Measurements from ENCODE around the gene JMJD8.

Gene JMJD8

DNA sequence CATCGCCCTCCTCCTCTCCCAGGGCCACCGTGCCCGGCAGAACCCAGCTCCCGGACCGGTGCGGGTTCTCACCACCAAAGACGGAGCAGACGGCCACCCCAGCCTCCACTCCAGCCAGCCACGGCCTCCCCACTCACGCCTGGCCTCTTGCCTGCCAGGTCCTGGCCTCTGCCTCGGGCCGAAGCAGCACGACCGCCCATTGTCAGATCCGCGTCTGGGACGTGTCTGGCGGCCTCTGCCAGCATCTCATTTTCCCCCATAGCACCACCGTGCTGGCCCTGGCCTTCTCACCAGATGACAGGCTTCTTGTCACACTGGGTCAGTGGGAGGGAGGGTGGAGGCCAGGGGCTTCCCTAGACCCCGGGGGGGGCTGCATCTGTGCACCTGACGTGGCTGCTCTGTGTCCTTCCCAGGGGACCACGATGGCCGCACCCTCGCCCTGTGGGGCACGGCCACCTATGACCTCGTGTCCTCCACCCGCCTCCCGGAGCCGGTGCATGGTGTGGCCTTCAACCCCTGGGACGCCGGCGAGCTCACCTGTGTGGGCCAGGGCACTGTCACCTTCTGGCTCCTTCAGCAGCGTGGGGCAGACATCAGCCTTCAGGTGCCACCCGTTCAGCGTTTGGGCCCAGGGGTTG, 22.8 kb downstream of the JMJD8 start:
- DNase-seq (ENCODE audit: low spot score) = no peak

DNA sequence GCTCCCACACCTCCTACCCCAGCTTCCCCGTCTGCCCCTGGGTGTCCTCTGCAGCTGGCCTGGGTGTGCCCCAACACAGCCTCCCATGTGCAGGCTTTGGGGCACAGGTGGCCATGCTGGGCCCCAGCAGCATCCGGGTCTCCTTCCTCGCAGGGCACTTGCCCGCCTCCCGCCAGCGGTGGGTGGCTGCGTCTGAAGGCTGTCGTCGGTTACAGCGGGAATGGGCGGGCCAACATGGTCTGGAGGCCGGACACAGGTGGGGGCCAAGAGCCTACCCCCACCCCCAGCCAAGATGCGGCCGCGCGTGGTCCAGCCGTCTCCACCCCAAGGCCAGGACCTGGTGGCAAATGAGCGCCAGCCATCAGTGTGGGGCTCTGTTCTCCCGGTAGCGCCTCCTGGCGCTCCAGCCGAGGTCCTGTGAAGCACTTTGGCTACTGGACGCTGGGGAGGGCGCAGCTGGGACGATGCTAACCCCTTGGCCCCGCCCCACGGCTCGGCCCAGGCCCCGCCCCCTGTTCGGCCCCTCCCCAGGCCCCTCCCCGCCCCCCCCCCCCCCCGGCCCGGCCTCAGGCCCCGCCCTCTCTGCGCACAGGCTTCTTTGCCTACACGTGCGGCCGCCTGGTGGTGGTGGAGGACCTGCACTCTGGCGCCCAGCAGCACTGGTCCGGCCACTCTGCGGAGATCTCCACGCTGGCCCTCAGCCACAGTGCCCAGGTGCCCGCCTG, 23.5 kb downstream of the JMJD8 start:
- DNase-seq (ENCODE audit: low spot score) = no peak

- DNase-seq (ENCODE audit: low spot score) = no peak
Measured at GRCh38 chr16:660132-660458, 24.0 kb downstream of the JMJD8 start.

- DNase-seq (ENCODE audit: low spot score) = no peak
Measured at GRCh38 chr16:659618-660017, 24.5 kb downstream of the JMJD8 start.

DNA sequence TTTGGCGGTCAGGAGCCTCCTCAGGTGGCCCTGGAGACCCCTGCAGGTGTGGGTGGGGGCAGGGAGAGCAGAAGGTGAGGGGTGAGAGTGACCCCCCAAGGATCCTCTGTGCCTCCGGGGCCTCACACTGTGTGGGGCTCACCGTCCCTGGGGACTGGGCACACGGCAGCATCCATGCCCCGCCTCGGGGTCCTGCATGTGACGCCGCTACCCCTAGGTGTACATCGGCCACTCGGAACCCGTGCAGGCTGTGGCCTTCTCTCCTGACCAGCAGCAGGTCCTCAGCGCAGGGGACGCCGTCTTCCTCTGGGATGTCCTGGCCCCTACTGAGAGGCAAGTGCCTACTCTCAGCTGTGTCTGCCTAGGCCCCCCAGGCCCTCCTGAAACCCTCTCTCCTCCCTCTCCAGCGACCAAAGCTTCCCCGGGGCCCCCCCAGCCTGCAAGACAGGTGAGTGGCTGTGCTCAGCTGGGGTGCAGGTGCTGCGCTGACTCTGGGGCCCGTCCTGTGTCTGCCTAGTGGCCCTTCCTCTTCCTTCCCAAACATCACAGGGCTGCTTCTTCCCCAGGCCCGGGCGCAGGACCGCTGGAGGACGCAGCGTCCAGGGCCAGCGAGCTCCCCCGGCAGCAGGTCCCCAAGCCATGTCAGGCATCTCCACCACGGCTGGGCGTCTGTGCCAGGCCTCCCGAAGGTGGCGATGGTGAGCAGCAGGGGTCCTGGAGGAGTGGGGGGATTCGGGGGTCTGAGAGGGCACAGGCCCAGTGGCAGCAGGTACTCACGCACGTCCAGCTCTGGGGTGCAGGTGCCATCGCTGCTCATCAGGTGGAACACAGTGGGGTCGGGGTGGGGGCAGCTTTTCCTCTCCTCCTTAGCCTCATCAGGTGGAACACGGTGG, 25.2 kb downstream of the JMJD8 start:
- DNase-seq (ENCODE audit: low spot score) = no peak

DNA sequence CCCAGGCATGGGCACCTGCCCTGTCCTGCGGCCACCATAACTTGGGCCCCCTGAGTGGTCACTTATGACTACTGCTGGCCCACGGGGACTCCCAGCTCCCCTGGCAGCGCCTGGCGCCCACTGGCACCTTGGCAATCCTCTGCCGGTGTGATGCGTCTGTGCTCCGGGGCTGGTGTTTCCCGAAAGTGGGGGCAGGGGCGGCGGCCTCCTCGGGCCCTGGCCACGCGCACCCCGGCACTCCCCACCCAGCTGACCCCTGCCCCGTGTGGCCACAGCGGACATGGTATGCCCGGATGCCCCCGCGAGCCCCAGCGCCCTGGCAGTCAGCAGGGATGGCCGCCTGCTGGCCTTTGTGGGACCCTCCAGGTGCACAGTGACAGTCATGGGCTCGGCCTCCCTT, 26.6 kb downstream of the JMJD8 start:
- DNase-seq (ENCODE audit: low spot score) = no peak

DNA sequence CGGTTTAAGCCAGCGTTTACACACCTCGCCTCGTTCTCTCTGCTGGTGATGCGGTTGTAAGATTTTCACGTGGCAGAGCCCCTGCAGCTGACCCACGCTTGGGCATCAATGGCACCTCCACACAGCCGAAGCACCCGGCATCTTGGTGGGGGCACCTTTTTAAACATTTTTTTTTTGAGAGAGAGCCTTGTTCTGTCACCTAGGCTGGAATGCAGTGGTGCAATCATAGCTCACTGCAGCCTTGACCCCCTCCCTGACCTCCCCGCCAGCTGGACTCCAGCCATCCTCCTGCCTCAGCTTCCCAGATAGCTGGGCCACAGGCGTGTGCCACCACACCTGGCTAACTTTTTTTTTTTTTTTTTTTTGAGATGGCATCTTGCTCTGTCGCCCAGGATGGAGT, 30.1 kb downstream of the JMJD8 start:
- DNase-seq (ENCODE audit: low spot score) = no peak

GRCh38 chr16:652454-653305, 31.5 kb downstream of the JMJD8 start:
- DNase-seq (ENCODE audit: low spot score) = no peak

GRCh38 chr16:651844-652243, 32.3 kb downstream of the JMJD8 start:
- DNase-seq (ENCODE audit: low spot score) = no peak

- no peak for DNase-seq (ENCODE audit: low spot score)
Measured at GRCh38 chr16:649631-650030, 34.5 kb downstream of the JMJD8 start.

GRCh38 chr16:648781-649589, 35.1 kb downstream of the JMJD8 start, which contains the start of gene WDR90:
Gene WDR90 (plus strand): TSS chr16:649365. CDS start chr16:649417, 52 bp downstream.
- peak; percentile 98 for DNase-seq (ENCODE audit: low spot score)

DNA sequence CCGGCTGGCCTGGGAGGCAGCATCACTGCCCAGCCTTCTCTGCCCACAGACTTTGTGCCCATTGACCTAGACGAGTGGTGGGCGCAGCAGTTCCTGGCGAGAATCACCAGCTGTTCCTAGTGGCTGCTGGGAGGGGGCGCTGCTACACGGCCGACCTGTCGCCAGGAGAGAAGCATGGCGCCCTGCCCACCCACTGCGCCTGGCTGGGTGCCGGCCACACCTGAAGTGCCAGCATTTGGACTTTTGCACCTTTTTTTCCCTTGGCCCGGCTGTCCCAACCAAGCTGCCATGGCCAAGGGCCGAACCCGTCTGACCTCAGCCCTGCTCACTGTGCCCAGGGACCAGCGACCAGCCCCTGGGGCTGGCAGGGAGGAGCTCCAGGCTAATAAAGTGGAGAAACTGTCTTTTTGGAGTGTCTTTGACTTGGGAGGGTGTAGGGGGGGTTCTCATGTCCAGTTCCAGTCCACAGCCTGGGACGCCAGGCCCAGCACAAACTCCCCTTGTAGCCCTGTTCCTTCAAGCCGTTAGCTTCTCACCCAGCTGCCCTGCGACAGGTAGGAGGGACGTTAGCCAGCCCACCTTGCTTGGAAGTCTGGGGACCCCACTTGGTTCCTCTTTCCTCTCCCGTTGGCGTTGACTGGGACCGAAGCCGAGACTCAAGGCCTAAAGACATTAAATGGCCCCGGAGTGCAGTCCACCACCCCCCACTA, 35.9 kb downstream of the JMJD8 start:
- DNase-seq (ENCODE audit: low spot score) = no peak

GRCh38 chr16:647173-647902, 36.8 kb downstream of the JMJD8 start:
- DNase-seq (ENCODE audit: low spot score) = no peak

GRCh38 chr16:646679-647172, 37.4 kb downstream of the JMJD8 start:
- DNase-seq (ENCODE audit: low spot score) = no peak

DNA sequence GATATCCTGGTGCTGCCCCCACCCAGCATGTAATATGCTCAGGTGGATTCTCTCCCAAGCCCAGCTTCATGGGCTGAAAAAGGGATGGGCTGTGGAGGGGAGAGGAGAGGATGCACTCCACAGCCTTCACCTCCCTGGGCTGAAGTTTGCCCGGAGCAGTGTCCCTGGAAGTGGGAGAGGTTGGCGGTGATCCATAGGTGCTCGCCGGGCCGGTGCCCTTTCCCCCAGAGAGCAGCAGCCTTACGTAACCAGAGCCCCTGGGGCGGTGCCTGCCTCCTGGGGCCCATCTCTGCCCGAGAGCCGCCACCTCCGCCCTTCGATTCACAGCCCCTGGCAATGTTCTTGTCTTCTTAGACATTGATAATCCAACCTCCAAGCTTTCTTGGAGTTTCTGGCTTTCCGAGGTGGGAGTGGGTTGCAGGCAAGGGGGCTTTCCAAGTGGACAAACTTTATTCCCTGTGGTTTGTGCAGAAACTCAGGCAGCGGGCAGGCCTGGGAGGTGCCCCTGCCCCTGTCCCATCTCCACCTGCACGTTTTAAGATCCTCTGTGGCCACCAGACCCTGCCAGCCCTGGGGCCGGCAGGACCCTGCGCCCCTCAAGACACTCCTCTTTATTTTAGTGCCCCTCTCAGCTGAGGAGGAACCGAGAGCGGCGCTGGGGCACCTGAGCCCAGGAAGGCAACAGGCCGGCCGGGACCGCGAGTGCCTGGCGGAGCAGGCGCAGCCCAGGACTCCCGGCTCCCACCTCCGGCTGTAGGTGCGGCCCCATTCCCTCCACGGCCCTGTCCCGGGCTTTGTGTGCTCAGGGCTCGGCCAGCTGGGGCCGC, 38.1 kb downstream of the JMJD8 start:
- DNase-seq (ENCODE audit: low spot score) = peak; percentile 93

DNA sequence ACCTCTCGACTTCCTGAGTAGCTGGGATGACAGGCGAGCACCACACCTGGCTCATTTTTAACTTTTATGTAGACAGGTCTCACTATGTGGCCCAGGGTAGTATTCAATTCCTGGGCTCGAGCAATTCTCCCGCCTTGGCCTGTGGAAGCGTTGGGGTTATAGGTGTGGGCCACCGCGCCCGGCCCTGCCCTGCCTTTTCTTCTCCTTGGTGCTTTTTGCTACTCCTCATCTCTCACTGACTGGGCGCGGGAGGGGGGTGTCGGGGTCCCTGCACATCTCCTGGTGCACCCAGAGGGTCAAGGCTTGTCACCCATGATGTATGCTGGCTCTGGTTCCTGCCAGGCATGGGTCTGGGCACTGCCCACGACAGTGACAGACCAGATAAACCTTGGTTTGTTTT, 39.6 kb downstream of the JMJD8 start:
- DNase-seq (ENCODE audit: low spot score) = no peak

GRCh38 chr16:643050-643368, 41.1 kb downstream of the JMJD8 start:
- DNase-seq (ENCODE audit: low spot score) = no peak

DNA sequence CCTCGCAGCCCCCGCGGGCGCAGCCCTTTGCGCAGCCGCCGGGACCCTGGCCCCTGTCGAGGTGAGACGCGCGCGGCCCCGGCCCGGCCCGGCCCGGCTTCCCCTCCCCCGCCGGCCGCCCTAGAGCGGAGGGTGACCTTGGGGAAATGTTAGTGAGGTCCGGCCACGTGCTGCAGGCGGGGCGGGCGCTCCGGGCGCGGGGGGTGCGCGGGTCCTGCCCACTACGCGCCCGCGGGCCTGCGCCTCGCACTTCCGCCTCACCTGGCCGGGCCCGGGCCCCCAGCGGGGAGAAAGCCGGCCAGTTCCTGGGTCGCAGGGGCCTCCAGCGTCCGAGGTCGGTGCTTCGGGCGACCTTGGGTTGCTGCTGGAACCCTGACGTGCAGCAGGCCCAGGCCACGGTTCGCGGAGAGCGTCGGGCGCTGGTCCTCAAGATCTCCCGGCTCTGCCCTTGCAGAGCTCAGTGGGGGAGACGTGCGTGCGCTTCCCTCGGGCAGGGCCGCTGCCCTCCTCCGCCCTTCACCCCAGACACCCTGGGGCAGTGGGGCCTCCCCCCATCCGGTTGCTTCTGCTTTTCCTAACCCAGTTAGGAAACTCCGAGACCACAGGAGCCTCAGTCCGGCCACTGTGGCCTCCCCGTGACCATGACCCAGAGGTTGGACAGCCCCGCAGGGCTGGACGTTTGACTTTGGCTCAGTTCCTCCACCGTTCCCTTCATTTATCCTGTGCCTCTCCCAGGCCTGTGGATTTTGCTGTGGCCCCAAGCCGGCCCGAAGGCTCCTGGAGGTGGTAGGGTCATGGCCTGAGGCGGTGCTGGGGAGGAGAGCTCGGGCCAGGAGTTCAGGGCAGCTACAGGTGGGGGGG, 41.7 kb downstream of the JMJD8 start:
- DNase-seq (ENCODE audit: low spot score) = peak; percentile 83

Data from HuH-7.5 (cell line).